Prostate gland (tissue), 2 donors: ENCODE data around the gene UBE2R2. TPM values are rescaled to one million over a fixed set of nuclear protein-coding genes. Genes with fewer than 3 reads are reported as not detected.
"Not testable (repeated sequence)": the region's sequence is repeated elsewhere in the genome, so short reads cannot be mapped to it uniquely, and the experiment has no call there.

ENCODE experiments used
- DNase-seq: peaks from one replicate; pipeline ENCODE4 v3.0.0-alpha.2; 2019; ENCODE audit warnings: low spot score
- H3K27ac ChIP-seq, 2 donors: fragments of 200-600 bp; sonication (generic); 2 replicates each; pipeline ENCODE4 v1.5.1; 2017 to 2019
- H3K27me3 ChIP-seq: fragments of 200-600 bp; sonication (generic); replicated peaks from 2 replicates; pipeline ENCODE4 v1.5.1; 2019; ENCODE audit not compliant: insufficient read depth
- H3K36me3 ChIP-seq, 2 donors: fragments of 200-600 bp; sonication (generic); 1 replicate in 1 of 2; 2 replicates in 1 of 2; pipeline versions ENCODE4 v1.5.1 to v1.8.1; 2017 to 2019
- H3K4me1 ChIP-seq: fragments of 200-600 bp; sonication (generic); replicated peaks from 2 replicates; pipeline ENCODE4 v1.5.1; 2019
- H3K4me3 ChIP-seq, 2 donors: fragments of 200-600 bp; sonication (generic); 2 replicates each; pipeline ENCODE4 v1.5.1; 2017 to 2019
- H3K9me3 ChIP-seq: fragments of 200-600 bp; sonication (generic); 2 replicates; pipeline ENCODE4 v1.5.1; 2017
- POLR2A ChIP-seq: fragments of 450-650 bp; IDR thresholded peaks from one replicate; pipeline ENCODE4 v1.6.1; 2016; ENCODE audit warnings: antibody characterized with exemption, mild to moderate bottlenecking
- POLR2AphosphoS5 ChIP-seq: sonication (generic); formaldehyde crosslinking; IDR thresholded peaks from one replicate; pipeline ENCODE4 v1.6.1; 2017; ENCODE audit warnings: antibody characterized with exemption
- WGBS: methylation state at CpG from one replicate; pipeline ENCODE4 v1.1.5; 2018; 5-methylcytosine and 5-hydroxymethylcytosine counted together
- intact Hi-C: fragments of 100-400 bp; cut with DNase I; formaldehyde crosslinking; loops from one replicate; pipeline ENCODE4 v1.14.2; 2022
- total RNA-seq, 2 donors: library from RNA; depleted of rRNA; stranded (reverse); fragments of >200 nt; gene quantifications; one replicate each; pipeline ENCODE4 v1.1.0, GENCODE V29; 2016
- TF ChIP-seq, protein P1 (sequence below), 4 experiments: fragments of 200-600 bp in 2 of 4; fragments of 450-650 bp in 2 of 4; sonication (generic) in 2 of 4; IDR thresholded peaks; 1 replicate in 3 of 4; 2 replicates in 1 of 4; pipeline ENCODE4 v1.5.1; 2016 to 2019; ENCODE audit warnings: antibody characterized with exemption in 4 of 4, mild to moderate bottlenecking in 2 of 4, moderate library complexity in 2 of 4

The UBE2R2 gene
- total RNA-seq, 2 donors from 2014 or later: 25.6 to 42.7 TPM

DNA sequence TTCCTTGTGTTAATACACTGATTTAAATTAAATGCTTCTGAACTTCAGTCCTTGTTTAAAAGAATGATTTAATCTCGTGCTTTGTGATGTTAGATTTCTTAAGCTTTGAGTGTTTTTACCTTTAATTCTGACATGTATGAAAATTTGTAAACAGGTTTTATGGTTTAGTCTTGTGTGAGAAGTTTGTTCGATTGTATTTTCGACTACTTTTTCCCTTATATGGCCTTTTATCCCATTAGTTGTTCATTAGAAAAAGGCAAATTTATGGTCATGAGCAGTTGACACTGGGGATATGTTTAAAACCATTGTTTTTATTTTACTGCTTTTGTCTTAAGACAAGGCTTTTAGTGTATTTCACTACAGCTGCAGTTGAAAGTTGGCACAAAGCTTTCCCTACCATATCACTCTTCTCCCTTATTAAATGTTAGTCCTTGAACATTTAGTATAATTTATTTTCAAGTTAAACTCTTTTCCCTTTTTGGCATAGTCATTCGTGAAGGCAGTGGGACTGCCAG is 3.3 kb downstream of the UBE2R2 start:
- no peaks in the 10 kb centered on the region for H3K36me3 ChIP-seq
- intact Hi-C loops: no loop called here
- no peak for TF ChIP-seq POLR2AphosphoS5
- H3K27ac ChIP-seq: peak overlapping the region in 1 of 2 donors; percentile 99
- H3K4me3 ChIP-seq: no peak overlapping the region
- DNase-seq: no peak
- no peaks in the 10 kb centered on the region for H3K9me3 ChIP-seq
- WGBS: 24% methylated on average over 4 of the region's 4 CpGs
- H3K4me1 ChIP-seq: no peaks in the 10 kb centered on the region
- no peaks in the 10 kb centered on the region for H3K27me3 ChIP-seq

- Histone ChIP-seq H3K4me1 (no peaks in the 10 kb centered on the region), H3K4me3 (no peak overlapping the region), H3K27ac (no peak overlapping the region), H3K36me3 (no peaks in the 10 kb centered on the region), H3K27me3 (no peaks in the 10 kb centered on the region), H3K9me3 (no peaks in the 10 kb centered on the region)
- no peak for DNase-seq
- TF ChIP-seq, protein P1, sequence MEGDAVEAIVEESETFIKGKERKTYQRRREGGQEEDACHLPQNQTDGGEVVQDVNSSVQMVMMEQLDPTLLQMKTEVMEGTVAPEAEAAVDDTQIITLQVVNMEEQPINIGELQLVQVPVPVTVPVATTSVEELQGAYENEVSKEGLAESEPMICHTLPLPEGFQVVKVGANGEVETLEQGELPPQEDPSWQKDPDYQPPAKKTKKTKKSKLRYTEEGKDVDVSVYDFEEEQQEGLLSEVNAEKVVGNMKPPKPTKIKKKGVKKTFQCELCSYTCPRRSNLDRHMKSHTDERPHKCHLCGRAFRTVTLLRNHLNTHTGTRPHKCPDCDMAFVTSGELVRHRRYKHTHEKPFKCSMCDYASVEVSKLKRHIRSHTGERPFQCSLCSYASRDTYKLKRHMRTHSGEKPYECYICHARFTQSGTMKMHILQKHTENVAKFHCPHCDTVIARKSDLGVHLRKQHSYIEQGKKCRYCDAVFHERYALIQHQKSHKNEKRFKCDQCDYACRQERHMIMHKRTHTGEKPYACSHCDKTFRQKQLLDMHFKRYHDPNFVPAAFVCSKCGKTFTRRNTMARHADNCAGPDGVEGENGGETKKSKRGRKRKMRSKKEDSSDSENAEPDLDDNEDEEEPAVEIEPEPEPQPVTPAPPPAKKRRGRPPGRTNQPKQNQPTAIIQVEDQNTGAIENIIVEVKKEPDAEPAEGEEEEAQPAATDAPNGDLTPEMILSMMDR (IDR thresholded peaks at IDR 0.05): no peak
- no peak for TF ChIP-seq POLR2AphosphoS5
- intact Hi-C loops: no loop called here
- WGBS: 62% methylated on average over 3 of the region's 3 CpGs
These were observed 6.8 kb downstream of the UBE2R2 start for GRCh38 chr9:33823801-33824200.

- H3K4me1 ChIP-seq, H3K4me3 ChIP-seq, H3K27me3 ChIP-seq, H3K9me3 ChIP-seq, H3K27ac ChIP-seq, H3K36me3 ChIP-seq, DNase-seq, intact Hi-C loops: not testable (repeated sequence)
- WGBS: 98% methylated on average over 11 of the region's 11 CpGs
These were observed 10.3 kb downstream of the UBE2R2 start for GRCh38 chr9:33827285-33827684.

GRCh38 chr9:33829641-33830230 is 12.8 kb downstream of the UBE2R2 start:
- H3K9me3 ChIP-seq, H3K27ac ChIP-seq, H3K4me3 ChIP-seq, H3K27me3 ChIP-seq, H3K4me1 ChIP-seq, H3K36me3 ChIP-seq, intact Hi-C loops, DNase-seq: not testable (repeated sequence)
- 90% methylated on average over 17 of the region's 17 CpGs for WGBS

DNA sequence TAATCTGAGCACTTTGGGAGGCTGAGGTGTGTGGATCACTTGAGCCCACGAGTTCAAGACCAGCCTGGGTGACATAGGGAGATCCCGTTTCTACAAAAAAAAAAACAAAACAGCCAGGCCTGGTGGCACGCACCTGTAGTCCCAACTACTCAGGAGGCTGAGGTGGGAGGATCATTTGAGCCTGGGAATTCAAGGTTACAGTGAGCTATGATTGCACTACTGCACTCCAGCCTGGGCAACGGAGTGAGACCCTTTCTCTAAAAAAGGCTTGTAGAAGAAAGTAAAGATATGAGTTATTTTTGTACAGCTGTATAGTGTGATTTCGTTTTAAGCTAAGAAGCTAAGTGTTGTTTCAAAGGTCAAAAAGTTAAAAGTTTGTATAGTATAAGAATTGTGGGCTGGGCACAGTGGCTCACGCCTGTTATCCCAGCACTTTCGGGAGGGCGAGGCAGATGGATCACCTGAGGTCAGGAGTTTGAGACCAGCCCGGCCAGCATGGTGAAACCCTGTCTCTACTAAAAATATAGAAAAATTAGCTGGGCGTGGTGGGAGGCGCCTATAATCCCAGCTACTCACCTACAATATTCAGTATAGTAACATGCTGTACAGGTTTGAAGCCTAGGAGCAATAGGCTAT is 18.8 kb downstream of the UBE2R2 start:
- 87% methylated on average over 11 of the region's 11 CpGs for WGBS
- intact Hi-C loops: no loop called here
- H3K4me3 ChIP-seq: no peak overlapping the region
- H3K36me3 ChIP-seq: no peaks in the 10 kb centered on the region
- TF ChIP-seq POLR2A: no peak
- TF ChIP-seq, protein P1 (IDR thresholded peaks at IDR 0.05): no peak
- TF ChIP-seq POLR2AphosphoS5: no peak
- H3K27ac ChIP-seq: no peak overlapping the region
- no peak for DNase-seq
- no peaks in the 10 kb centered on the region for H3K4me1 ChIP-seq
- no peaks in the 10 kb centered on the region for H3K27me3 ChIP-seq
- H3K9me3 ChIP-seq: no peaks in the 10 kb centered on the region

GRCh38 chr9:33836261-33836660 is 19.3 kb downstream of the UBE2R2 start:
- 72% methylated on average over 2 of the region's 2 CpGs for WGBS
- H3K27me3 ChIP-seq, H3K36me3 ChIP-seq, H3K4me1 ChIP-seq, intact Hi-C loops, DNase-seq, H3K4me3 ChIP-seq, H3K9me3 ChIP-seq, H3K27ac ChIP-seq: not testable (repeated sequence)

DNA sequence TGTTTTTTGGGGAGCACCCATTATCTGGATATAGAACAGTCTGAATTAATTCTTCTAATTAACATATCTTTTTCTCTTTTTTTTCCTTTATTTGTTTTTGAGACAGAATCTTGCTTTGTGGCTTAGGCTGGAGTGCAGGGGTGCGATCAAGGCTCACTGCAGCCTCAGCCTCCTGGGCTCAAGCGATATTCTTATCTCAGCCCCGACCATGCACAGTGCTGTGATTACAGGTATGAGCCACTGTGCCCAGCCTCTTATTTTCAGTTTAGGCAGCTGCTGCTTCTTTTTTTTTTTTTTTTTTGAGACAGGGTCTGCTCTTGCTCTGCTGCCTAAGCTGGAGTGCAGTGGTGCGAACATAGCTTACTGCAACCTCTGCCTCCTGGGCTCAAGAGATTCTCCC is 20.2 kb downstream of the UBE2R2 start:
- Histone ChIP-seq H3K4me3 (no peak overlapping the region), H3K27me3 (no peaks in the 10 kb centered on the region), H3K4me1 (no peaks in the 10 kb centered on the region), H3K9me3 (no peaks in the 10 kb centered on the region), H3K36me3 (no peaks in the 10 kb centered on the region), H3K27ac (no peak overlapping the region)
- 94% methylated on average over 4 of the region's 4 CpGs for WGBS
- TF ChIP-seq POLR2A (no peak), POLR2AphosphoS5 (no peak)
- TF ChIP-seq, protein P1 (IDR thresholded peaks at IDR 0.05): no peak
- DNase-seq: no peak
- intact Hi-C loops: no loop called here
